H54 (cell line): Measurements from ENCODE around the gene PODXL.

Source experiments
- DNase-seq: peaks from one replicate; pipeline ENCODE4 v3.0.0; 2011; ENCODE audit warnings: low spot score, mixed read lengths; ENCODE audit not compliant: insufficient read length
- FAIRE-seq: peaks from 3 replicates; lab custom pipeline; 2011; peaks lifted over from hg19 to GRCh38; lab: Jason Lieb, UNC
- POLR2A ChIP-seq: IDR thresholded peaks from 2 replicates; pipeline ENCODE4 v1.6.1; 2011; ENCODE audit warnings: low read depth, mild to moderate bottlenecking, low read length

Gene PODXL

DNA sequence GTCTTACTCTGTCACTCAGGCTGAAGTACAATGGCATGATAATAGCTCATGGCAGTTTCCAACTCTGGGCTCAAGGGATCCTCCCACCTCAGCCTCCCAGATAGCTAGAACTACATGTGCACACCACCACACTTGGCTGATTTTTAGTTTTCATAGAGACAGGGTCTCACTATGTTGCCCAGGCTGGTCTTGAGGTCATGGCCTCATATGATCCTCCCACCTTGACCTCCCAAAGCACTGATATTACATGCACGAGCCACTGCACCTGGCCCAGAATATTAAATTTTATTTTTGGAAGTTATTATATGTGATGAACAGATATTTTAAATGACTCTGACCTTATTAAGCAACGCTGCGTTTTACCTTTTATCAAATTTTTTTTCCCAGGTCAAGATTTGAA lies 94.4 kb downstream of the PODXL start:
- no peak for TF ChIP-seq POLR2A
- no peak for DNase-seq
- no peak for FAIRE-seq

DNA sequence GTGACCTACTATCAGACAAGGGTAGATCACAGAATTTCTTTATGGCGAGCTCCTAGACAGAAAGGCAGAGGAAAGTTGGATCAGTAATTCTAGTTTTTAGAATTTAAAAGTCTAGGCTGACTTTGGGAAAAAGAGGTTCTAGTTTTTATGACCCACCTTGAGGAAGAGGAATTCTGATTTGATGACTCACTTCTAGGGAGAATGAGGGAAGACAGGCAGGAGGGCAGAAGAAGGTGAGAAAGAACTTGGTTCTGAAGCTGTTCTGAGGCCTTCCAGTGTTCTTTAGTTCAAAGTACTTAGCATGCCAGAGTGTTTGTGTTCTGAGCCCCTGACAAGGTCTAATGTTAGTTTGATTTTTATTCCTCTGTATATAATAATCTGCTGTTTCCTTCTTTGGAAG lies 97.2 kb downstream of the PODXL start:
- no peak for TF ChIP-seq POLR2A
- FAIRE-seq, result peak; percentile 38
- no peak for DNase-seq

DNA sequence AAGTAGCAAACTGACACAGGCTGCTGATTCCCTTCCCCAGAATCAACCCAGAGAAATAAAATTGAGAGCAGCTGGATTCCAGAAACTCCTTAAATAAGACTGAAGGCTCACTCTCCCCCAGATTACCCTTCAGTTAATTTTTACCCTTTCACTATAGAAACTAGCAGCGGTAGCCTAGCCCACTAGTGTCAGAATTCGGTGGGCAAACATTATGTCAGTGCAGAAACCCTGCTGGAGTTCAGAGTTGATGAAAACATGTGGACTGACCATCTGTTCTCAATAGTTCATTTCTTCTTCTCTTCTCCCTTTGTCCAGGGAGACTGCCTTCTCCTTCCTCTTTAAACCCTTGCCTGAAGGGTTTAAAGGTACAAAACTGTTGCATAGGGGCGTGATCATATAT lies 100.1 kb downstream of the PODXL start:
- no peak for FAIRE-seq

GRCh38 chr7:131455546-131455945 lies 100.9 kb downstream of the PODXL start:
- FAIRE-seq (no peak), DNase-seq (no peak)
- TF ChIP-seq POLR2A, result no peak

More for the DNA sequence above, 100.1 kb downstream of the PODXL start:
- DNase-seq, result no peak
- TF ChIP-seq POLR2A, result no peak

GRCh38 chr7:131455001-131455400 lies 101.4 kb downstream of the PODXL start:
- no peak for FAIRE-seq
- DNase-seq, result no peak

DNA sequence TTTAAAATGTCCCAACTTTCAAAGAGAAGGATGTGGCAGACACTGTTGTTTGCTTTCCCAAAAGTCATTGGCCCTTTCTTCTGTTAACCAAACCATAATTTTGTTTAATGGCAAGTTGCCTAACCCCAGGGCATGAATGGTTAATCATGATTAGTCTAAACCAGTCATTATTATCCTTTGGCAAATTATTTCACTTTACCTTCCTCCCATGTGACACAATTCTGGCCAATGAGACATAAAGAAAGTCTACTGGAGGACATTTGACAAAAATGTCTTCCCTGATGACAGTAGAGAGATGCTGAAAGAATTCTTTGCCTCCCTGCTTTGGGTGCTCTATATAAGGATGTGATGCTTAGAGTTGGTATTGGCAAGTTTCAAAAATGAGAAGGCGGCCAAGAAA lies 101.9 kb downstream of the PODXL start:
- no peak for DNase-seq
- peak; percentile 72 for FAIRE-seq
- no peak for TF ChIP-seq POLR2A

More at GRCh38 chr7:131455001-131455400, 101.4 kb downstream of the PODXL start:
- TF ChIP-seq POLR2A, result no peak
